Measurements from ENCODE around the gene SYT10.

GRCh38 chr12:33438025-33438772, 1.4 kb downstream of the SYT10 start:
- TF ChIP-seq, protein P1, sequence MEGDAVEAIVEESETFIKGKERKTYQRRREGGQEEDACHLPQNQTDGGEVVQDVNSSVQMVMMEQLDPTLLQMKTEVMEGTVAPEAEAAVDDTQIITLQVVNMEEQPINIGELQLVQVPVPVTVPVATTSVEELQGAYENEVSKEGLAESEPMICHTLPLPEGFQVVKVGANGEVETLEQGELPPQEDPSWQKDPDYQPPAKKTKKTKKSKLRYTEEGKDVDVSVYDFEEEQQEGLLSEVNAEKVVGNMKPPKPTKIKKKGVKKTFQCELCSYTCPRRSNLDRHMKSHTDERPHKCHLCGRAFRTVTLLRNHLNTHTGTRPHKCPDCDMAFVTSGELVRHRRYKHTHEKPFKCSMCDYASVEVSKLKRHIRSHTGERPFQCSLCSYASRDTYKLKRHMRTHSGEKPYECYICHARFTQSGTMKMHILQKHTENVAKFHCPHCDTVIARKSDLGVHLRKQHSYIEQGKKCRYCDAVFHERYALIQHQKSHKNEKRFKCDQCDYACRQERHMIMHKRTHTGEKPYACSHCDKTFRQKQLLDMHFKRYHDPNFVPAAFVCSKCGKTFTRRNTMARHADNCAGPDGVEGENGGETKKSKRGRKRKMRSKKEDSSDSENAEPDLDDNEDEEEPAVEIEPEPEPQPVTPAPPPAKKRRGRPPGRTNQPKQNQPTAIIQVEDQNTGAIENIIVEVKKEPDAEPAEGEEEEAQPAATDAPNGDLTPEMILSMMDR (IDR thresholded peaks at IDR 0.05 in 8 of 11, conservative IDR thresholded peaks at IDR 0.05 in 3 of 11): no peak
- TF ChIP-seq POLR2A (IDR thresholded peaks at IDR 0.05) (no peak), POLR2AphosphoS5 (IDR thresholded peaks at IDR 0.05) (no peak)

All from spleen (tissue), 7 donors.